IPS-NIHi11 (cell line): ENCODE results near the gene CRHR1.
A peak's percentile ranks its signal among the peaks of the same experiment; 100 is the strongest.
"Not testable (repeated sequence)": the region's sequence is repeated elsewhere in the genome, so short reads cannot be mapped to it uniquely, and the experiment has no call there.

Experiments used
- DNase-seq: peaks from one replicate; pipeline ENCODE4 v3.0.0; 2012; ENCODE audit warnings: mixed read lengths, low spot score

Gene CRHR1

DNA sequence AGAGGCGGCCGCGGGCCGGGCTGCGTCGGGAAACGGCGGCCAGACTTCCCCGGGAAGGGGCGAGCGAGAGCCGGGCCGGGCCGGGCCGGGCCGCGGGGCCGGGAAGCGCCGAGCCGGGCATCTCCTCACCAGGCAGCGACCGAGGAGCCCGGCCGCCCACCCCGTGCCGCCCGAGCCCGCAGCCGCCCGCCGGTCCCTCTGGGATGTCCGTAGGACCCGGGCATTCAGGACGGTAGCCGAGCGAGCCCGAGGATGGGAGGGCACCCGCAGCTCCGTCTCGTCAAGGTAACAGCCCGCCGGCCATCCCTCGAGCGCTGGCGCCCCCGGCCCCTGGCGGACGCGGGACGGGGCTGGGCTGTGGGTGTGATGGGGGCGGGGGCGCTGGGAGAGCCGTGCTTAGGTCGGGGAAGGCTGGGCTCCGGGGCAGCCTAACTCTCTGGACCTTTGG, at the start of gene CRHR1:
CRHR1 (plus strand) TSS at position 28 of the 448 bp plus-strand sequence; CDS start at position 253, 225 bp downstream.
- DNase-seq = peak; percentile 44

DNA sequence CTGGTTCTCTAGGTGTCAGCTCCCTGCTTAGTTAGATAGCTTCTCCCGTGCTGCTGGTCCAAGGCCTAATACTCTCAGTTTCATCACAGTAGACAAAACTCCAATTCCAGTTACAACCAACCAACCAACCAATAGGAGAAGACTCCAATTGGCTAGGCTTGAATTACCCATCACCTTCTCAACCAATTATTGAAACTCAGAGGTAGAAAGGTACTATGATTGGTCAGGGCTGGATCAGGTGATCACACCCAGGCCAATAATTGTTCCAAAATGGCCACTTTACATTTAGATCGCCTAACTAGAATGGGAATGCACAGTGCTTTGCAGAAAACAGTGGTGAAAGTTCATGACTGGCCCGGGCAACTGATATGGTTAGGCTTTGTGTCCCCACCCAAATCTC, 49.5 kb upstream of the CRHR1 start:
- no peak for DNase-seq

DNA sequence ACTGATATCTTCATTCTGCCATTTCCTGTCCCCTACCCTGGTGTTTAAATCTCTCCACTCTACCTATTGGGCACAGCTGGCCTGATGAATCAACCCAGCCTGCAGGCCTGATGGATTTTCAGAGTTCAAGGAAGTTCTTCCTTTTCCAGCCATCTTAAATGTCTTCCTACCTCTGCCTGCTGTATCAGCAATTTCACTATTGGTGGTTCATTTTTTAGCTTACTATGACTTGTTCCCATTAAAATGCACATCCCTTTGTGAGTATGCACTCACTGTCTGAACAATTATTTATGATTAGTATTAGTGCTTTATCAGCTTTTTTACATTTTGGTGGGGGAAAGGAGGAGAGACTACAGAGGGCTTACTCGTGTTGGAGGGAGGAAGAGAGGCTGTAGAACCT, 48.6 kb upstream of the CRHR1 start:
- DNase-seq = no peak

DNA sequence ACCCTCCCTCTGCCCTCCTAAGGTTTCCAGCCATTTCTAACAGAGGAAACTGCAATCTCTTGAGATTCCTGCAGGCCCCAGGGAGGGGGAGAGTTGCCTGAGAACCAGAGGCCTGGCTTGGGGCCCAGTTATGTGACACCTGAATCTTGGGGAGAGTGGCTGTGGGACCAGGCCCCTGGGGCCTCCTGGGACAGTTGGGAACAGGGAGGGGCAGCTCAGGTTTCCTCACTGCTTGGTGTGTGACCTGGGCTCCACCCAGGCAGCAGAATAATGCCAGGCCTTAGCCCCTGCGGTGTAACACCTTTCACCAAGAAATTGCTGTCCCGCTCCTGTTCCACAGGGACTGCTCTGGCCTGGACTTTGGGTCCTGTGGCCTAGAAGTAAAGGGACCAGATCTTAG, 44.3 kb upstream of the CRHR1 start:
- DNase-seq = peak; percentile 46

DNA sequence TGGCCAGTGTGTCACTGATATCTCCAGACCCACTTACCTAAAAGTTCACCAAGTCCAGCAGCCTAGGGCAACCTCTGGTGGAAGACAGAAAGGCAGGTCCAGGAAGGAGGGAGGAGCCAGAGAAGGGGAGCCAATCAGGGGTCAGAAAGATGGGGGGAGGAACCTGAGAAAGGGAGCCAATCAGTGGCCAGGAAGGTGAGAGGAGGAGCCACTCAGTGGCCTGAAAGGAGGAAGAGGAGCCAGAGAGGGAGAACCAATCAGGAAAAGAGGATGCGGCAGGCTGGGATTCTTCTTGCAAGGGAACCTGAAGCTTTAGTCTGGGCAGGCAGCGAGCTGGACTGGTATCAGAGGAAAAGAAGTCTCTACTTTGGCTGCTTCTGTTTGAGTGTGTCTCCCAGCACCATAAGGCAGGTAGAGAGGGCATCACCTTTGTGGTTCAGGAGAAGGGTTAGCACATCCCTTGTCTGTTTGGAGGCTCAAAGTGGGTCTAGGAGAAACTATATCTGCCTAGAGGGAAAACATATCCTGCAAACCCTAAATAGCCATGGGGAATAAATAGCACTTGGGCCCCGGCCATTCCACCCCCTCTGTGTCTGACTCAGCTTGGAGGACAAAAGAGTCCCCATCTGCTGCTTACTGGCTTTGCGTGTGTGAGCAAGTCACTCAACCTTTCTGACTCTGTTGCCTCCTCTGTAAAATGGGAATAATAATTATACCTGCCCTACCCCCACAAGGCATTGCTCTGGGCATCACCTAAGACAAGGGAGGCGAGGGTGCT, 43.4 kb upstream of the CRHR1 start:
- DNase-seq = peak; percentile 95

DNA sequence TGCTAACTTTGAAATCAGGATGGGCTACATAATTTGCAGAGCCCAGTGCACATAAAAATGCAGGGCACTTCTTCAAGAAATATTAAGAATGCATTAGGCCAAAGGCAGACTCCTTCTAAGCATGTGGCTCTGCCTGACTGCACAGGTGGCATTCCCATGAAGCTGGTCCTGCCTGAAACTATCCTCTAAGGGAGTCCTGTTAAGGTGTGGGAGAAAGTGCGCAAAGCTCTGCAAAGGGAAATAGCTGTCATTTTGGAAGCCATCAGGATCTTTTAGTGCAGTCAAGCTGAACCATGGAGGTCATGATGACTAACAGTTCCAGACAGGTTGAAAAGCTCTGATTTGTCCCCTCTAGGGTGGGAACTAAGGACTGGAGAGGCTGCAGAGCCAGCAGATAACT, 41.9 kb upstream of the CRHR1 start:
- no peak for DNase-seq

DNA sequence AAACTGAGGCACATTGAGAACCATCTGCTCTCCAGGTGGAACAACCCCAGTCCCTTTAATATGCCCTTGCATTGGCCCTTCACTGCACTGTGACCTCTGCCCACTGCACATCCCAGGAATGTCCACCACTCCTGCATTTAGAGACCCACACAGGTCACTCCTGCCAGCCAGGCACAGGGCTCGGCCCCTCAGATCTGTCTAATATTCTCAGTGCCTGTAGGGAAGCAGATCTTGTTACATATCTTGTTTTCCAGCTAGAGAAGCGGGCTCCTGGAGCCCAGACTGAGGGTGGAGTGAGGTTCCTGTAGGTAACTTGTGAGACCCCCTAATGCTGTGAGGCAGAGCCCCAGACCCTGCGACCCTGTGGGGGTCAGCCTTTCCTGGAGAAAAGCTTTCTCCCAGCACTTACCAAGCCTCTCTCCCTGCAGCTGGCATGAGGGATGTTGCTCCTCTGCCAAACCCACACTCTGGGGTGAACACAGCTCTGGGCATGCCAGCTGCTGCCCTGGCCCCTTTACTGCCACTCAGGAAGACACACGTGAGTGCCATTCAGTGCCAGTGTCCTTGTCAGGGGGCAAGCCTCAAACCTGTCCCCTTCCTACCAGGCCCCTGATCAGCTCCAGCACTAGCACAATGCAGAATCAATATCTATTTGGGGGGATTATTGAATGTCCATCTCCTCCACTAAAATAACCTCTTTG, 40.3 kb upstream of the CRHR1 start:
- no peak for DNase-seq

DNA sequence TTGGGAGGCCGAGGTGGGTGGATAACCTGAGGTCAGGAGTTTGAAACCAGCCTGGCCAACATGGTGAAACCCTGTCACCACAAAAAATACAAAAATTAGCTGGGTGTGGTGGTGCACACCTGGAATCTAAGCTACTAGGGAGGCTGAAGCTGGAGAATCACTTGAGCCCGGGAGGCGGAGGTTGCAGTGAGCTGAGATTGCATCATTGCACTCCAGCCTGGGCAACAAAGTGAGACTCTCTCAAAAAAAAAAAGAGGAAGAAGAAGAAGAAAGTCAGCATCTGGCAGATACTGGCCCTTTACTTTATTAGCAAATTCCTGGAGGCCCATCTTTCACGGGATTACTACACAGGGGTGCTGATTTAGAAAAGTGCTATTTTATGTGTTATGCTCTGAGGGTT, 39.3 kb upstream of the CRHR1 start:
- not testable (repeated sequence) for DNase-seq

DNA sequence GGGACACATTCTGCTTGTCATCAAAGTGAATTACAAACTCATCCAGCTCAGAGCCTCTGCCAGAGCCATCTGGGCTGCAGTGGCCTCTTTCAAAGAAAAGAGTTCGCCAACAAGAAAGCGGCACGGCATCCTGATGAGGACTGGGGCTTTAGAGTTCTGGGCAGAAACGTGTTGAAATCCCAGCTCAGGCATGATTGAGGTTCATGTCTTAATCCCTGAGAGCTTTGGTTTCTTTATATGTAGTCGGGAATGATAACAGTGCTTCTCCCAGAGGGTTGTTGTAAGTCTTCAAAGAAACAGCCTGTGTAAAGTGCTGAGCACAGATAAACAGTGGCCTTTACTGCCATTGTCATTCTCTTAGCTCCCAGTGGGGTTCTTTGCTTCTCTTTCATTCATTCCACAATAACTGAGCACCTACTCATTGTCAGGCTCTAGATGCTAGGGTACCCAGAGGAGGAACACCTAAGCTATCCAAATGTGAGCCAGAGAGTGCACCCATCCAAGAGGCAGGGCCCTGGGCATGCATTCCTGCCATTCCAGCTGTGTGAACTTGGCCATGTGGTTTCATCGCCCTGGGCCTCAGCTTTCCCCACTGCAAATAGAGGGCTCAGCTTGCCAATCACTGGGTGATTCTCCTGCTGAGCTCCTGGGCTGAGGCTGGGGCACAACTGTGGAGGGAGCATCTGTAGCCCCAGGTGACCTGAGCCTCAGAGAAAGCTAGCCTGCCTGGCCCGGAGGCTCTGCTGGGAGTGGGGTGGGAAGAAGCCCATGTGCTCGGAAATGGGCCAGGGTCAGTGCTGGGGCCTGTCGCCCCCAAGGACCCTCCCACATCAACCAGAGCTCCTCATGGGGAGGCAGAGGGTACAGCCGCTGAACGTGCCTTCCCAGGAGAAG, 38.3 kb upstream of the CRHR1 start:
- DNase-seq = peak; percentile 46

DNA sequence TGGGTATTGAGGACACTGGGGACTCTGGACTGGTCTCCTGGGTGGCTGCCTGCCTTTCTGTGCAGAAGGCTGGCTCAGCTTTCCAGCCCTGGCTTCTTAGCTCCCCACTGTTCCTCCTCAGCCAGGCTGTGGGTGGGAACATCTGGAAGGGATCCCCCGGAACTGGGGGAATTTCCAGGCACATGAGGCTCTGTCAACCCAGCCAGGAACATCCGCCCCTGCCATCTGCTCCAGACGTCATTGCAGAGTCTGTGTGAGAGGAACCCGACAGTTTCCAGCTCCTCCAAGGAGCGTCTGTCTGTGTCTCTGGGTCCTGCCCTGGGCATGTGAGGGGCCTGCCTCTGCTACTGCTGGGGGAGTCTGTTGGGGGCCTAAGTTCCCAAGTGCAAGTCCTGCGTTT, 36.2 kb upstream of the CRHR1 start:
- DNase-seq = no peak

DNA sequence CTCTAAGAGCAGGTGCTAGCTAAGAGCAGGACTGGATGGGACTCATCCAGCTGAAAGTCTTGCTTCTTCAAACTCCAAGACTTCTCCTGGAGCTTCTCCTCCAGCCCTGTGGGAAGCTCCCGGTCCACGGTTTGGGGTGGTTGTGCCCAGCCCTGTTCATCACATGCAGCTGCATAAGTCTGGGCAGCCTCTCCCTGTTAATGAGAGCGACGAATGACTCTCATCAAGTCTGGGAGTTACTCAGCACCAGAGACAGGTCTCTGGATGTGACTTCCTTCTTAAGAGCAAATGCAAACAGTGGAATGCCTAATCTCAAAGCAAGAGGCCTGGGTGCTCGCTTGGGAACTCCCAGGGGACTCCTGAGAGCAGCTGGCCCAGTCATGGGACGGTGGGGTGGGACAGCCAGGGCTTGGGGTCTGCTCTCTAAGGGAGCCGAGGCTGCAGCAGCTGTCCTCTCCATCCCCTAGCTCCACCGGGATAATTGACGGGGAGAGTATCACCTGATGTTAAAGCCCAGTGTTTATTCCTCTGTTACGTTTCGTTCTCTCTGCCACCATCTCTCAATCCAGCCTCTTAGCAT, 35.3 kb upstream of the CRHR1 start:
- no peak for DNase-seq

DNA sequence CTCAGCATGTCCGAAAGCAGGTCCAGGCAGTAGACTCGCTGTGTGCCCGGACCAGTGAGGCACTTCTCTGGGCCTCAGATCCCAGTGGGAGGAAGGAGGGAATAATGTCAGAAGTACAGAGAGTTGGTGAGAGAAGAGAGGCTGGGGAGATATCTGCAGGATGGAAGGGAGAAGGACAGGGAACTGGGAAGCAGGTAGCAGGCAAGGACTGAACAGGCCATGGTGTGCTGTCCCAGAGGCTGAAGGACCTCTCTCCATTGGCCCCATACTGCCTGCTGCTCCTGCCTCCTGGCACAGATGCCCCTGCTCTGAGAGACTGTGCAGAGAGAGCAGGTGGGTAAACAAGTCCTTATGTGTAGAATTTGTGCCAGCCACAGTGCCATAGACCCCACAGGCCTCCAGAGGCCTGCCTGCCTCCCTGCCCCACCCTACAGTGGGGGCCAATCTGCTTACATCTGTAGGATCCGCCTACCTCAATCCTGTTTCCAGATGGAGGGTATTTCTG, 34.2 kb upstream of the CRHR1 start:
- DNase-seq = no peak

DNA sequence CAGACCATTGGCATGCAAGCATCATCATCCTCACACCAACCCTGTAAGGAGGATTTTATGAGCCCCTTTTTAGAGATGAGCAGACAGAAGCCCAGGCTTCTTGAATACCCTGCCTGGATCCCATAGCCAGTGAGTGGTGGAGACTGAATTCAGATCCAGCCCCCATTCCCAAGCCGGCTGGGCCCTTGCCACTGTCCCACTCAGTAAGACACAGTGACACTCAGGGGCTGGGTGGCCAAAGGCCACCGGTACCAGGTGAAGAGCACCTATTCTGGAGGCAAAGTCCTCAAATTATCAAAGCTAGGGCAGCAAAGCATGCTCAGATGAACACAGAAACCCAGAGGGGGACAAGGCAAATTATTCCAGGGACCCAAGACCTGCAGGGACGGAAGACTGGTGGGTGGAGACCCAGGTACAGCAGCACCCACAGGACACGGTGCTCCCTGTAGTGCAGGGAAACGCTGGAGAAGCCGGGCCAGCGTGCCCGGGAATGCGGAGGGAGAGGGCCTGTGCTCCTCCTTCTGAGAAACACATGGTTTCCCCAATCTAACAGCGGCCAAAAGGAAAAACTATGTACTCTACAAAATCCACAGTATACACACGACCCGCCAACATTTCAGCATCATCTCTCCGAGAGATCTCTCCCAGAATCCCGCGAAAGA, 33.2 kb upstream of the CRHR1 start:
- DNase-seq = no peak

DNA sequence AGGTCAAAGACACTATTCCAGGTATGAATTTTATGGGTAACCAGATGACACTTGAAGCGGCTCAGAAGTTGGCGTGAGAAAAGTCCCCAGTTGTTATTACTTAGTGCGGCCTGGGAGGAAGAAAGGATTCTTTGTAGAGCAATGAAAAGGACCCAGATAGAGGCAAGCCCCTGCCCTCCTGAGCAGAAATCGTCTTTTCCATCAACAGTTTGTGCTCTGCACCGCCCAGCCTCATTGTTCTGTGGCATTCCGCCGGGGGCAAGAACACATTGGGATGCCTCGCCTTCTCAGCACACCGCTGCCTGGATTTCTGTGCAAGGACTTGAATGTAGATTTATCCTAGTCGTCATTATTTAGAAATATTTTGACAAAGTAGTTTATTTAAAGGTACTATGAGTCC, 32.7 kb upstream of the CRHR1 start:
- DNase-seq = no peak

DNA sequence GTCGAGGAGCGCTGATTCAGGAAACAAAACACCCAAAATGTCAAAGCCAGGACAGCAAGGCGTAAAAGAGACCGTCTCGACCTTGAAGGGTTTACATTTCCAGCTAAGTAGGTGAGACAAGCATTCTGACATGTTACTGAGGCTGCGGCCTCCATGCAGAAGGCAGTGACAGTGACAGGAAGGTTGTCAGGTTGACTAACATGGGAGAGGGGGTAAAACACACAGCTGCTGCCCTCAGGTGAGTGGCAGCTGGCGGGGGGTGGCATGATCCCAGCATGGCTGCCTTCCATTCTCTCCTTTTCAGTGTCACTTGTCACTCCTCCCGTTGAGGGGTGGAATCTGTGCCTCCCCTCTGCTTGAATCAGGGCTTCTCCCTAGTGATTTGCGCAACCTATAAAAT, 31.9 kb upstream of the CRHR1 start:
- no peak for DNase-seq

DNA sequence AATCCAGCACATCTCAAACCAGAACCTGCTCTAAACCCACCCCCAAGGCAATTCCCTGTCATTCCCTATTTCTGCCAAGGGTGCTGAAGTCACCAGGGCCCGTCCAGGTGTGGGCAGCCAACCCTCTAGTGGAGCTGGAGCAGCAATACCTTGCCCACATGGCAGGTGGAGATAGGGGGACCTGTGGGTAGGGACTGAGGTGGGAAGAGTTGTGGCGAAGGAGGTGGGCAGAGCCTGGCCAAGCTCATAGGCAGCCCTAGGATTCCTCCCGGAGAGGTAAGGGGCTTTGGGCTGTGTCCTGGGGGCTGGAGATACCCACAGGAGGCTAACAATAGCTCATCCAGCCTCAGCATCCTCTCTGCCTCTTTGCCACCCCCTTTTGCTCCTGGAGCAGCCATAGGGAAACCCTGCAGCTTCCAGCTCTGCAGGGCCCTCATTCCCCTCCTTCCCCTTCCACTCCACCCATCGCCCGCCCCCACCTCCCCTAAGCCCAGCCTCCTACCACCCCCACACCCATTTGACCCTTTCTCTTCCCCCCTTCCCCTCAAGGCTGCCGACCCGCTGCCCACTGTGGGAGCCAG, 30.4 kb upstream of the CRHR1 start:
- DNase-seq = no peak

DNA sequence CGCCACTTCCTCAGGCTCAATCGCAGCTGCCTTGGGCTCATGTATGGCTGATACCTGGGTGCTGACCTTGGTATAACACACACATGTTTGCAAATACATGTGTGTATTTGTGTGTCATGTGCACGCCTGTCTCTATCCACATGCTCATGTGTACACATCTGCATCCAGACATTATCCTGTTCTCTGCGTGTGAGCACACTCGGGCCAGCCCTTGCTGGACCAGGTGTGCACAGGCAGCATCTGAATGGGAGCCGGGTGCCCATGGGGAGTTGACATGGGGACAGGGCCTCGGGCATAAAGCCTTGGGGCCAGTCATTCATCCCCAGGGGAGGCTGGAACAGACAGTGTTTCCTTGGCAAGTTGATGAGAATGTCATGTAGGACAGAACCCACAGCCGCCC, 29.1 kb upstream of the CRHR1 start:
- no peak for DNase-seq

DNA sequence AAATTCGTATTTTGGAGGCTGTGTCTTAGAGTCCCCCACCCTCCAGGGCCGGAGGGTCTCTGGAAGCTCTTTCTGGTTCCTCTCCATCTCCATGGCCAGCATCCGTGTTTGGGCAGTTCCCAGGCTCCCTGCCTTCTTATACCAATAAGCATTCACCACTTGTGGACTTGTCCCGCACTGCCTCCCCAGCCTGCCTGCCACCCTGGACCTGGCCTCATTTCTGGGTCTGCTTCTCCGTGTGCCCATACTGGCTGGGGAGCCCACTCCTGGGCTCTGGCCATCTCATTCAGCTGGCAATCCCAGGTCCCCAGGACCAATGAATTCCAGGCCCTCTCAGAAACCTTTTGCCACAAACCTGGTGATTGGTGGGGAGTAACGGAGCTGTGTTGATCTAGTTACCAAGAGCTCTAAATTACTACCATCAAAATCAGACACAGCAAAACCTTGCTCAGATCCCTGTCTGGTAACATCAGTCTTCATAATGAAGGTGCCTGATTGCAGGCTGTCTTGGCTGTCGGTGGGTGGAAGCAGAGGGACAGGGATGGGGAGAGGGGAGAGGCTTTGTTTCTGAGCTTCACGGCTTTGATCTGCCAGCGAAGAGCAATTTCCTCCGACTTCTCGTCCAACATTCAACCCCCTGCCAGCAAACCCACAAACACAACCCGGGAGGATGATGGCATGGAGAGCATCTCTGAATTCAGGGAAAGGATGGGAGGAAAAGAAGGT, 27.7 kb upstream of the CRHR1 start:
- no peak for DNase-seq

DNA sequence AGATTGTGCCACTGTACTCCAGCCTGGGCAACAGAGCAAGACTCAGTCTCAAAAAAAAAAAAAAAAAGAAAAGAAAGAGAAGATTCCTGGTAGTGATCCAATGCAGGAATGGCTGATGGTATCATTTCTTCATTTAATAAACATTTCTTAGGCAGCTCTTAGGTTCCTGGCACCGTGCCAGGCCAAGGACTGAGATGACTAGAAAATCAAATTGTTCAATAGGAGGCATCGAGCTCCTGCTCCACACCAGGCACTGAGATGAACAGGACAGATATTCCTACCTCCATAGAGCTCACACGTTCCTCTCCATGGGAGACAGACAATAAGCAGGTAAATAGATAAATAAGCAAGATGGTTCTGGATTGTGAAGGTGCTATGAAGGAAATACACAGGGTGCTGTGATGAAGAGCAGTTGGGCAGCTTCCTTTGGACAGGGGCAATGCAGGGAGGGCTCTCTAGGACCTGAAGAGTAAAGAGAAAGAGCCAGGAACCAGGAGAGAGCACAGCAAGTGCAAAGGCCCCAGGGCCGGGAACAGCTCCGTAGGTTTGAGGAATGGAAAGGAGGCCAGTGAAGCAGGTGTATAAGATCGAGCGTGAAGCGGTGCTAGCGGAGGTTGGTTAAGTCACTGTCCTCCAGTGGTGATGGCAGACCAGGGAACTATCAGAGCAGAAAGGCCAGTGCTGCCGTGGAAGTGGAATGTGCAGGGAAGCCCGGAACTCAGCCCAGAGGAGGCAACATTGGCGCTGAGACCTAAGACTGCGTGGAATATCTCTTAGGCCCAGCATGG, 26.5 kb upstream of the CRHR1 start:
- no peak for DNase-seq

DNA sequence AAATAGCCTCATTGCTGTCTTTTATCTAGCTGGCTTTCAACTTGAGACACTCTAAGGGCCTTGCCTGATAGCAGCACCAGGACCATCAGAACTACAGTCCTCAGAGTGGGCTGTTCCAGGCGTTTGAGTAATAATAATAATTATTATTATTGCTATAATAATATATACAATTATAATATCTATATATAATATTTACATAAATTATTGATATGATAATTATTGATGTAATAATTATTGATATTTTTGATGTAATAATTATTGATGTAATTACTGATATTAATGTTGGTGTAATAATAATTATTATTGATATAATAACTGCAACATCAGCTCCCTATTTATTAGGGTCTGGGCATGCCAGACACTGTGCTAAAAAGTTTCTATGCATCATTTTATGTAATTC, 25.6 kb upstream of the CRHR1 start:
- DNase-seq = no peak
